ENCODE results near the gene RGS14.

Gene RGS14, protein sequence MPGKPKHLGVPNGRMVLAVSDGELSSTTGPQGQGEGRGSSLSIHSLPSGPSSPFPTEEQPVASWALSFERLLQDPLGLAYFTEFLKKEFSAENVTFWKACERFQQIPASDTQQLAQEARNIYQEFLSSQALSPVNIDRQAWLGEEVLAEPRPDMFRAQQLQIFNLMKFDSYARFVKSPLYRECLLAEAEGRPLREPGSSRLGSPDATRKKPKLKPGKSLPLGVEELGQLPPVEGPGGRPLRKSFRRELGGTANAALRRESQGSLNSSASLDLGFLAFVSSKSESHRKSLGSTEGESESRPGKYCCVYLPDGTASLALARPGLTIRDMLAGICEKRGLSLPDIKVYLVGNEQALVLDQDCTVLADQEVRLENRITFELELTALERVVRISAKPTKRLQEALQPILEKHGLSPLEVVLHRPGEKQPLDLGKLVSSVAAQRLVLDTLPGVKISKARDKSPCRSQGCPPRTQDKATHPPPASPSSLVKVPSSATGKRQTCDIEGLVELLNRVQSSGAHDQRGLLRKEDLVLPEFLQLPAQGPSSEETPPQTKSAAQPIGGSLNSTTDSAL

DNA sequence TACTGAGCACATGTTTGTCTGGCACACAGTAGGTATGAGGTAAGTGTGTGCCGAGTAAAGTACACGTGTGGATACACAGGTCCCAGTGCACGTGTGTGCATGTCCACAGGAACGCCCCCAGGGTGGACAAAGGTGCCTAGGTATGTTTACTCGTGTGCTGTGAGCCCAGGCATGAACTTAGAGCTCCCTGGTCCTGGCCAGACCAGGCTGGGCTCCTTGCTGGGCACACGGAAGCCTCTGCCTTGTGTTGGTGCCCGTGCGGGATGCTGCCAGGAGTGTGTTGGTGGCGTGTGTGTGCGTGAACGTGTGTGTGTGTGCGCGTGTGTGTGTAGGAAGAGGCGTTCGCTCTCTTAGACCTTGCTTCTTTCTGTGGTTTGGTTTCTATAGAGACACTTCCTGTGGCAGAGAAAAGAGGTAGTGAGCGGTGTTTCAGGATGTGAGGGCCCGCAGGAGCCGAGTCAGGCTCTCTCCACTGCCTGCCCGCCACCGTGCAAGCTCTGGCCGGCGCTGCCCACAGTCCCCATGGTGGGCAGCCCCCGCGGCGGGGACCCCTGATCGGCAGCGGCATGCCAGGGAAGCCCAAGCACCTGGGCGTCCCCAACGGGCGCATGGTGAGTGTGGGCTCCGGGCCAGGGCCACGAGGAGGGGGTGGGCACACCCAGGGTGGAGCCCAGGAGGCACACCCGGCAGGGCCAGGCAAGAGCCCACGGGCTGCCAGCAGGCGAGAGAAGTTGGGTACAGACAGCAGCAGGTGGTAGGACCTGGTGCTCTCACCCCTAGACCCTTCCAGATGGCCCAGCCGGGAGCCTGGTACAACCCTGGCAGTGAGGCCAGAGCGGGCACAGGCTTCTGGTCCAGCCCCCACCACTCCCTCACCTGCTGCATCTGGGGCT is at the start of gene RGS14:
RGS14 (plus strand) TSS at position 466 of the 893 bp plus-strand sequence; CDS start at position 567, 101 bp downstream.
- DNase-seq, result peak; percentile 74

DNA sequence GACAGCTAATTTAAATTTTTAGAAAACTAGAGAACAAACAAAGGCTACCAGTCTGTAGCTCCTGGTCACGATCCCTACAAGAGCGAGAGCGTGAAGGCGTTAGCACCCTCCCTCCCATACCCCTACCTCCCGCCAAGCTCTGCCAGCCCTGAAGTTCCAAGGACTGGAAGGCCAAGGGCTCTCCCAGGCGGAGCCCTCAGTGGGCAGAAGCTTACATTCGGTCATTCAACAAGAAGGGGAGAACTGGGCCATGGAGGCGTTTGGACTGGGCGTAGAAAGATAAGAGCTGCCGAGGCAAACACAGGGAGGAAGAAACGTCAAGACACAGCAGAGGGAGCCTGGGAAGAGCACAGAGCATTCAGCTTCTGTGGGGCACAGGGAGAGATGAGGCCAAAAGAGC is 49.0 kb upstream of the RGS14 start:
- DNase-seq, result no peak

DNA sequence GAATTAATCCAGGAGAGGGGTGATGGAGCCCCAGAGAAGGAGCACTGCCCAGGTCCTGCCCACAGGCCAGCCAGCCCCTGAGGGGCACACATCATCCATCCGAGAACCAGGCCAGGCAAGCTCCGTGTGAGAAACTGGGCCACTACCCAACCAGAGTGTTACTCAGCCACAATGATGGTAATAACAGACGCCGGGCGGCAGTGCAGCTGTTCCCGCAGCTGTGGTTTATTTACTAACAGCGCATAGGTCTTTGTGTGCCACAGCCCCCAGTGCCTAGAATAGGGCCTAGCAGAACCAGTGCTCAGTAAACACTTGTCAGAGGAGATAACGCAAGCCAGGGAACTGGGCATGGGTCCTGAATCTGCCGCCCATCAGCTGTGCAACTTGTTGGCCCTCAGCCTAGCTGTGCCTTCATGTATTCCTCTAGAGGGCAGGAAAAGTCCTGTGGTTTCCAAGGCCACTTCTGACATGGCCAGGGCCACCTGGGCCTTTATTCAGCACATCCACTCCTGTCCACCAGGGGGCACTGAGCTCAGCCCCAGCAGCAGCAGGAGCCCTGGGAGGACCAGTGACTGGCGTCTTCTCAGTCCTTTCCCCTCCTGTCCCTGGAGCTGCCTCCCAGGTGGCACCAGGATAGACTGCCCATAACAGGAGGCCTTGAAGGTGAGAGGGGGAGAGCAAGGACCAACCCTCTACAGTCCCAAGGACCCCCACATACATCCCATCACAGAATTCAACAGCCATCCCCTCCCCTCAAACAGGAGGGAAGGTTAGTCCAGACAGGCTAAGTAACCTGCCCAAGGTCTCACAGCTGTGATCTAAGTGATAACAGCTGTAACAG is 48.2 kb upstream of the RGS14 start:
- DNase-seq, result peak; percentile 70

DNA sequence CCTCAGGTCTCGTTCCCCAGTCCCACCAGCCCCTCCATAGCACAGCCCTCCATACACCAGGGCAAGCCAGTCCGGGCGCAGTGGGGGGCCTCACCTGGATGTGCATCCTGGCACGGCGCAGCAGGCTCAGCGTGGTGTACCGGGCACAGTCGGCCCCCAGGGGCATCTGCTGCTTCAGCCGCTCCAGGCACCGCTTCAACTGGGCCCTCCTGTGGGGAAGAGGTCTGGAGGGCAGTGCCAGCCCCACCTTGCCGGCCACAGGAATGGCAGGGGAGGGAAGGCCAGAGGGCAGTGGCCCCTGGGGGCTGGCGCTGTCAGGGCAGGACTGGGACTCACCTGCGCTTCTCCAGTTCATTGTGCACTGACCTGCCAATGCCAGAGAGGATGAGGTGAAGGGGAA is 47.4 kb upstream of the RGS14 start:
- no peak for DNase-seq

DNA sequence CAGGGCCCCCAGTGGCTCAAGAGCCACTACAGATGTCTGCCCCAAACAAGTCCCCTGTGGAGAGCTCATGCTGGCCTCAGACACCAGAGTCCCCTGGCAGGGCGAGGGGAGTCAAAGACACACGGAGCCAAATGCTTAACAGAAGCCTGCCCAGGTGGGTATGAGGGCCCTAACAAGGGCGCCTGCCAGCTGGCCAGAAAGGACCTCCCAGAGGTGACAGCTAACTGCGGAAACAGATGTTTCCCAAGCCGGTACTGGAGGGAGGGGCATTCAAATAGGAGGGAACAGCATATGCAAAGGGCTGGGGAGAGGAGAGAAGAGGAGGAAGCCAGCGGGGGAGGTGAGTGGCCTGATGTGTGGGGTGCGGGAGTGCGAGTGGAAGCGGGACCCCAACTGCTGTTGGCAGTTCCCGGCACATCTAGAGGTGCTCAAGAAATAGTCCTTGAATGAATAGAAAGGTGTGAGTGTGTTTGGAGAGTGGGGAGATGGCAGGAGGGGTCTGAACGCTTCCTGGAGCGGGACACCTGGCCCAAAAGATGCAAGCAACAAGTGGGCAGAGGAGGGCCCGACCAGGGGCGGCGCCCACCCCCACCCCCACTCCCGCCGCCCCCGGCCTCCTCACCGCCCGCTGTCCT is 46.9 kb upstream of the RGS14 start:
- DNase-seq, result no peak

DNA sequence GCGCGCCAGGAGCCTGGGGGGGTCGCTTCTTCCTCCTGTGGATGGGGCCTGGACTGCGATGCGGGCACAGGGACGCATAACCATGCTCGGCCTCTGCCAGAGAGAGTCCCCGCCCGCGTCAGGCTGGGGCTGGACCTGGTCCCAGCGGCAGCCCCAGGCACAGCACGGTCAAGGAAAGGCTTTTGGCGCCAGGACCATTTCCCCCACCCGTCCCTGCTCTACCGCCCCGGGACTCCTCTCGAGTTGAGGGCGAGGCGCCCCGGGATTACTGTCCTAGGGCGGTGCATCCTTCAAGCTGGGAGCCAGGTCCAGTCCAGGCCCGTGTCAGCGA is 46.4 kb upstream of the RGS14 start:
- no peak for DNase-seq

DNA sequence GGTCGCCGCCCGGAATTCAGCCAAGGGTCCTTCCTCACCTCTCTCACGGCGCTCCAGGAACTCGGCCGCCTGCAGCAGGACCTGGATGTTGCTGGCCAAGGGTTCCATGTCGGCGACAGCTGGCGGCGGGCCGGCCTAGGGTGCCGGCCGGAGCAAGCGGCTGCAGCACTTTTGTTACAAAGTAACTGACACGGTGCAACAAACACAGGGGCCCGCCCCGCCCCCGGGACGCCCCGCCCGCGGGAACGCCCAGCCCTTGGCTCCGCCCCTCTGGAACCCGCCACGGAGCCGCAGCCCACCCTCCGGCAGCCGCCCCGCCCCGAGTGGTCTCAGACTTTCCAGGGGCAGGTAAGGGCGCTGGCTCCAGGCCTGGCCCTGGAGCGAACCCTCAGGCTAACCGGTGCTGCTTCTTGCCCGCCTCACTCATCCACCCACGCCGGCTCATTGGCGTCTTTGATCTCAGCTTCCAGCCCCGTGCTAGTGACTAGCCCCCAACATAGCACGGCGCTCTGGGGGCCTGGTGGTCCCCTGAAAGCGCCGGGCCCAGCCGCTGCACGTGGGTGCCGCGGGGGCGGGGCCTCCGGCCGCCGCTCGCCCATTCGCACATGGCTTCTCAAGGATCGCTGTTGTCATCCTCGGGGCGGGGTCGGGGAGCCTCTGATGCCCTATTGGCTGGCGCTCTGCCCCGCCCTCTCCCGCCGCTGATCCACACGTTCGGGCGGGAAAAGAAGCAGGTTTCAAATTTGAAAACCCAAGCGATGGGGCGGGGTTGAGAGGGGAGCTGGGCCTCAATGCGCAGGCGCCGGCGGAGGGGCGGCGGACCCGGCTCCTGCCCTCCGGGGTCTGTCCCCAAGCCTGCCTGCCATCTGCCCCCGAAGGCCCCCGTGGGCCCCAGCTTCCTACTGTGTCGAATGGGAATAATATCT is 45.7 kb upstream of the RGS14 start, which contains the start of gene MXD3:
MXD3 (minus strand) TSS at position 176 of the 926 bp plus-strand sequence; CDS start at position 108, 68 bp downstream.
- DNase-seq, result peak; percentile 92

DNA sequence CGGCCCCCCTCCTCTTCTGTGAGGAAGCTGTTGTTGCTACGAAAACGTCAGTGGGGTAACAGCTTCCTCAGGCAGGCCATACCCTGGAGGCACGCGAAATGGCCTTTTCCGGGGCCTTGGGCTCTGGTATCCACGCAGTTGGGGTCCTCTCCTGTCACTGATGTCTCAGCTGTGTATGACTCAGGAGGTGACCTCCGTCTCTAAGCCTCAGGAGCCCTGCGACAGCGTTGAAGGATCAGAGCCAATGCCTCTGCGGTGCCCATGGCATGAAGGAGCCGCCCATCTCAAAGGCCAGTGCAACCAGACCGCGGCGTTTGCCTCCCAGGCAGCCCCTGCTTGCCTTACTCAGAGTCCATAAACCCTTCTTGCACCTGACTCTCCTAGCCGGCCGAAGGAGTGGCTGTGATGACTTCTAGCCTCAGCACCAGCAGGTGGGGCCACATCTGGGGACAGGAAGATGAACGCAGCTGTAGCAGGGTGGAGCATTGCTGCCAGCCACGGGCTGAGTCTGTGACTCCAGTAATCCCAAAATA is 45.0 kb upstream of the RGS14 start:
- peak; percentile 18 for DNase-seq

DNA sequence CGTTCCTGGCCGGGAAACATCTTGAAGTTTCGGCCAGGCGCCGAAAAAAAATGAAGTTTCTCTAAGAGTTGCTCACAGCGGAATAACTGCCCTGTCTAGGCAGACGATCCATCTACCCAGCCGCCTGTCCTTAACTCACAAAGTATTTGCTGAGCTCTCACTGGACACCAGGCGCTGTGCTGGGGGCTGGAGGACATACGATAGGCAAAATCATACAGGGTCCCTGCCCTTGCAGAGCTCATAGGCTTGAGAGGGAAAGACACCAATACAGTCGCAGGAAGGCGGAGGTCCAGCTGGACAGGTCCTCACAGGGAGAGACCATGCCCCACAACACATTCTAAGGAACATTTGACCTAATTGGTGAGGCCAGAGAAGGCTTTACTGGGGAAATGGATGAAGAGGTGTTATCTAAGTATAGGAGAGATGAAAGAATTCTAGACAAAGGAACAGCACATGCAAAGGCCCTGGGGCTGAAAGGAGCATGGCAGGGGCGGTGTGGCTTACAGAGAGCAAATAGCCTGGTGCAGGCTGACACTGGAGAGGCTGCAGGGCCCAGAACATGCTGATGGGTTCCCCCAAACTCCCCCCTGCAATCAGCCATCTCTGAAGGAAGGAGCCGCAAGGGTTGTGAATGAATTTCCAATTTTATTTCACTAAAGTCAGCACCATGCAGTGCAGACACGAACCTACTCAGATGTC is 44.0 kb upstream of the RGS14 start:
- peak; percentile 3 for DNase-seq

DNA sequence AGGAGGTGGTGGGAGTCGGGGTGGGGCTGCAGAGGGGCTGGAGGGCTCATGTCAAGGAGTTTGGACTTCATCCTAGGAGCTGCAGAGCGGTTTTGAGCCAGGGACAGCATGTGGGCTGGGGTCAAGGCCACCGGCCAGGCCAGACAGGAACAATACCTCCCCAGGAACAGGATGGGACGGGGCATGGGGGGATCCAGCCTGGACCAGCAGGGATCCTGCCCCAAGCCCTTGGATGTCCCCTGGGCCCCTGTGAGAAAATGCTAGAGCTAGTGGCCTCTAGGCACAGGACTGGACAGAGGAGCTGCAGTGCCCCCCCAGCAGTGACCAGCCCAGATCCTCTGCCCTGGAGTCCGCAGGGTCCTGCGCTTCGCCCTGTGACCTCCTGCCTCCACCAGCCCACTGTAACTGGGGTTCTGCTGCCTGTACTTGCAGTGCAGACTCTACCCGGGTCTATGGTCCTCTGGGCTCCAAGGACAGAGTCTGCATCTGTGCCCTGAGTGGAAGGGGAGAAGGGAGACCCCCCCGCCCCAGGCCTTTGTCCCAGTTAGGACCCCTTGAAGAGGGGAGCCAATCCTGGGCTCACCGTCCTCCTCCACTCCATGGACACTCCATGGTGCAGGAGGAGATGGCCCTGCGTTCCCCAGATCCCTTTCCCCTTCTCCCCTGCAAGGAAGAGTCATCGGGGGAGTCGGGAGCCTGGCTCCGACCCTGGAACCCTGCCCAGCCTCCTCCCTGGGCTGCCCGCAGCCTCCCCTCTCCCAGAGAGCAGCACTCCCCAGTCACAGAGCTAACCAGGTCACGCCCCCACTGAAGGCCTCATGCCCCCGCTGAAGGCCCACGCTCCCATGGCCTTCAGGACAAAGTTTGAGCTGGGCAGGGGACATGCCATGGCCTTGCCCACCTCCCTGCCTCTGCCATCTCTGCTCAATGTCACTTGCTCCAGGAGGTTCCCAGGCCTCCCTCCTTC is 43.1 kb upstream of the RGS14 start:
- no peak for DNase-seq

DNA sequence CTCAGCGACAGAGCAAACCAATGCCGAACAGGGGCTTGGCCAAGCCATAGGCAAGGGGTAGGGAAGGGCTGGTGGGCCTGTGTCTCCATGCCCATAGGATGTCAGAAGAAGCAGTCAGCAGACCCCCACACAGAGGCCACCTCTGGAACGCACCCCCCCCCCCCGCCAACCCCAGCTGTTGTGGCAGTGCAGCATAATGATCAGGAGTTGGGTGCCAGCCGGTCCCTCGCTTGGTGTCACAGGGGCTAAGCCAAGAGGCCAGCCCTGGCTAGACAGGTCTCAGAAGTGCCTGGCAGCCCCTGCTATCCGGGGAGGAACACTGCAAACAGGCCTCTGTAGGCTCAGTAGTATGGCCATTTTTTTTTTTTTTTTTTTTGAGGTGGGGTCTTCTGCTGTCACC is 42.3 kb upstream of the RGS14 start:
- no peak for DNase-seq

DNA sequence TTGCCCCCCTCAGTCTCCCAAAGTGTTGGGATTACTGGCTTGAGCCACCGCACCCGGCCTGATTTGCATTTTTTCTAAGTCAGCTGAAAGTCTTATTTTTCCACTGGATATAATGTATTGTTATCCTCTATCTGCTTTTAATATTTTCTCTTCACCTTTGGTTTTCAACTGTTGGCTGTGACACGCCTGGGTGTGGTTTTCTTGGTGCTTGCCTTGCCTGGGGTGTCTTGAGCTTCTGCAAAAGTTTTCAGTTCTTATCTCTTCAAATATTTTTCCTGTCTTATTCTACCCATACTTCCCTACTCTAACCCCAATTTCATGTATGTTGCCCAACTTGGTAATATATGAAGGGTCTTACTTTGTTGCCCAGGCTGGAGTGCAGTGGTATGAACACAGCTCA is 41.7 kb upstream of the RGS14 start:
- no peak for DNase-seq

DNA sequence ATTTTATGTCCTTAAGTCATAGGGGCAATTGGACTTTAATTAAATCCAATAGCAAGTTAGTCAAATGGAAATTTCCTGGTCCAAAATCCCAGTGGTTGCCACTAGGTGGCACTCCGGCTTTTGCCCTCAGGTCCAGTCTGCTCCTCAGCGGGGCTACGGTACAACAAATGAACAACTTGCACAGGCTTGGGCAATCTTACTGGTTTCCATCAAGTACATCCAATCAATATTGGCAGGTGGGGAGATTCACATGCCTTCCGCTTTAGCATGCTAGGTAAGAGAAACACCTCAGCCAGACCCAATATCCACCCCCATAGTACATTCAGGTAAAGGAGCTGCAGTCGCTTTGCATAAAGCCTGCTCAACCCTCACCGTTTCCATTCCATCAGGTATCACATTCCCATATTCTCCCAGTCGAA is 39.8 kb upstream of the RGS14 start:
- DNase-seq, result peak; percentile 79

DNA sequence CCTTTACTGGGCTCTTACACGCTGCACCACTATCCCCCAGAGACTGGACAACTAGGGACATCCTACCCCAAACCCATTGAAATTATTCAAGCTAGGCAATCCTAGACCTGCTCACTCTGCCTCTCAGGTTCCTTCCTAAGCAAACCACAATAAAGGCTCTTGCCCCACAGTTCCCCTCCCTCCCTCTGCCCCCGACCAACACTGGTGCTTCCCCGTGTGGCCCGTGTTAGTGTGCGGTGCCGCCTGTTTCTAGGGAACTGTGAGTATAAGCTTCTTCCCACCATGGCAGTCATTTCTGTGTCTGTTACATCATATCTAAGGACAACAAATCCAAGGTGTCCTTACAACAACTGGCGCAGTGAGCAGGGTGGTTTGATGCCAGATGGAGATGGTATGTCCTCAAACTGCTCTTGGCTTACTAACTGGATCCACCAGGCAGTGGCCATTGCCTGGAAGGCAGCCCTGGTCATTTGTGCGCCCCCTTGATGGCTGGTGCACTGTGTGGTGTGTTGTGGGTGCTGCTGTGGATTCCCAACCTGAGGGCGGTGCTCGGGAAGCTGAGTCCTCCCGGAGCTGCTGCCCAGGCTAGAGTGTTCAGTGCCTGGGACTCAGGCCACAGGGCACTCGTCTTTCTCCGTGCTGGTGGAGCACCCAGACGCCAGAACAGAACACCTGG is 37.7 kb upstream of the RGS14 start:
- no peak for DNase-seq

DNA sequence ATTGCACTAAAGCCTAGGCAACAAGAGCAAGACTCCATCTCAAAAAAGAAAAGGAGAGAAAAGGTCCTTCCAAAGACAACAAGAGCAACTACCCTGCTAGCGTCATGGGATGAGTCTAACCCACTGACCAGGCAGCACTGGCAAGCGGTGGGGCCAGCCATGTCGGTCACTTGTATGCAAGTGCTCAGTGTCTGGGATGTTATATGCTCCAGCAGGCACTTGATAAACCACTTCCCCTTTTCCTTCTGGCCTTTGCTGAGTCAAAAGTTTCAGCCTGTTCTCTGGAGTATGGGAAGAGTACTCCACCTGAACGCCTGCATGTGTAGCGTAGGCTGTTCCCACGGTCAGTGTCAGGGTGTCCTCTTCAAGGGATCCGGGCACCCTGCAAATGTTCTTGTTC is 36.8 kb upstream of the RGS14 start:
- no peak for DNase-seq

DNA sequence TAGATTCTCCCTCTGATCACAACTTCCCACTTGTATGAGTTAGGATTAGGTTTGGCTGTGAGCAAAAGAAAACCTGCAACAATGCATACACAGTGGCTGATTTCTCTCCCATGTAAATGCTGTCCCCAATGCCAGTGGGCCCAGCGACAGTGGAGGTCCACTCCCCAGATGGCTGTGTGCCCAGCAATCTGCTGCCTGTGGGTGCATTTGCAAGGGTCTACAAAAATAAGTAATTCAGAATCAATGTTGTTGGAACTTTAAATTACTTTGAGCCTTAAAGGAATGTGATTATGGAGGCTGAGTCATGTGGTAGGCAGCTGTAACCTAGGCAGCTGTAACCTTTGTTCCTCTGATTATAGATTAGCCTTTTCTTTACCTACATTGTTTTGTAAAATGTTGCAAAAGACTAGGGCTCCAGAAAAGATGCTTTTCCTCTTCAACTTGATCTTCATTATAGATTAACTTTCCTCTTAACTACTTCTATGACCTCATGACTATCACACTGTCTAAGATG is 31.8 kb upstream of the RGS14 start:
- DNase-seq, result no peak

DNA sequence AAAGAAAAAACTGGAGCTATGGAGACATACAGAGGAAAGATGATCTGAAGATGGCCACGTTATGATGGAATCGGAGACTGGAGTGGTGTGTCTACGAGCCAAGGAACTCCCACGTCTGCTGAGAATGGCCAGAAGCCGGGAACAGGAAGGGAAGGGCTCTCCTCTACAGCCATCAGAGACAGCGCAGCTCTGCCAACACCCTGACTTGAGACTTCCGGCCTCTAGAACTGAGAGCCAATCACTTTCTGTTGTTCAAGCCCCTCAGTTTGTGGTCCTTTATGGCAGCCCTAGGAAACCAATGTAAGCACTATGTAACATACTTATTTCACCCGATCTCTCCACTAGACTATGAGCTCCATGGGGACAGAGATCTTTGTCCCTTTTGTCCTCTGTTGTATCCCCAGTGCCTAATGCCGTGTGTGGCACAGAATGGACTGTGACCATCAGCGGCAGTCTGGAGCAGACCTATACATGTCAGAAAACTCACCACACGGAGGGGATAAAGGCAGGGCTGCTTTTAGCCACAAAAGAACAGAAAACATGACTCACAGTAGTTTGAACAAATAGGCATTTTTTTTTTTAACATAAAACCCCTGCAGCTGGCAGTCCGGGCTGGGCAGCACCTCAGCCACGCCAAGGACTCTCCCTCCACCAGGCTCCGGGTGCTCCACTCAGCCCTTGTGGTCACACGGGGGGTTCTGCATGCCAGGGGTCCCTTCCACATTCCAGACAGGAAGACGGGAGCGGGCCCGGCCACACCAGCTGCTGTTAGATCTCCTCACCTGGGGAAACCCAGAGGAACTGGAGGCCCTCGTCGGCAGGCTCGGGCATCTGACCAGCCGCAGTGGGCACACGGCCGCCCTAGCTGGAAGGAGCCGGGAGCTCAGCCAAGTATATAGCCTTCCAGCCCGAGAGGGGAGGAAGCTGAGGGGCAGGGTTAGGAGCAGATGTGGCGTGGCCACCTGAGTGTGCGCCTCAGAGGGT is 29.9 kb upstream of the RGS14 start:
- DNase-seq, result no peak
